ENCODE data around the gene ALG14. TPM values are rescaled to one million over a fixed set of nuclear protein-coding genes. Genes with fewer than 3 reads are reported as not detected.

Gene ALG14
- total RNA-seq, 1 donor from 2014 or later: 5.0 TPM

- no peak overlapping the region for H3K27ac Mint-ChIP-seq
- peaks cover 11% of the 10 kb centered on the region for H3K4me1 Mint-ChIP-seq (ENCODE audit: unreplicated experiment)
- no peak for TF ChIP-seq CTCF (conservative IDR thresholded peaks at IDR 0.05)
- H3K27me3 Mint-ChIP-seq: no peaks in the 10 kb centered on the region
- no peak overlapping the region for H3K4me3 Mint-ChIP-seq
- peaks cover 3% of the 10 kb centered on the region for H3K9me3 Mint-ChIP-seq
- no peak for DNase-seq (ENCODE audit: extremely low spot score, unreplicated experiment)
- H3K36me3 Mint-ChIP-seq: no peaks in the 10 kb centered on the region
Observed at GRCh38 chr1:95085376-95085775, 12.6 kb upstream of the ALG14 start.

- TF ChIP-seq CTCF (conservative IDR thresholded peaks at IDR 0.05): peak; percentile 77
- DNase-seq (ENCODE audit: extremely low spot score, unreplicated experiment): no peak
- no peak overlapping the region for H3K4me3 Mint-ChIP-seq
Observed at GRCh38 chr1:95084317-95085176, 11.8 kb upstream of the ALG14 start.

GRCh38 chr1:95080879-95081278 is 8.1 kb upstream of the ALG14 start:
- DNase-seq (ENCODE audit: extremely low spot score, unreplicated experiment): no peak
- no peaks in the 10 kb centered on the region for H3K36me3 Mint-ChIP-seq
- no peak for TF ChIP-seq CTCF (conservative IDR thresholded peaks at IDR 0.05)
- H3K27ac Mint-ChIP-seq: no peak overlapping the region
- H3K9me3 Mint-ChIP-seq: no peaks in the 10 kb centered on the region
- H3K4me3 Mint-ChIP-seq: no peak overlapping the region
- H3K27me3 Mint-ChIP-seq: no peaks in the 10 kb centered on the region
- no peaks in the 10 kb centered on the region for H3K4me1 Mint-ChIP-seq (ENCODE audit: unreplicated experiment)

More at GRCh38 chr1:95084317-95085176, 11.8 kb upstream of the ALG14 start:
- H3K4me1 Mint-ChIP-seq (ENCODE audit: unreplicated experiment): peaks cover 11% of the 10 kb centered on the region
- no peak overlapping the region for H3K27ac Mint-ChIP-seq
- no peaks in the 10 kb centered on the region for H3K36me3 Mint-ChIP-seq
- no peaks in the 10 kb centered on the region for H3K27me3 Mint-ChIP-seq
- H3K9me3 Mint-ChIP-seq: peaks cover 3% of the 10 kb centered on the region

- no peaks in the 10 kb centered on the region for H3K36me3 Mint-ChIP-seq
- no peak overlapping the region for H3K4me3 Mint-ChIP-seq
- no peak for DNase-seq (ENCODE audit: extremely low spot score, unreplicated experiment)
- no peaks in the 10 kb centered on the region for H3K4me1 Mint-ChIP-seq (ENCODE audit: unreplicated experiment)
- no peak overlapping the region for H3K27ac Mint-ChIP-seq
- TF ChIP-seq CTCF (conservative IDR thresholded peaks at IDR 0.05): no peak
- H3K27me3 Mint-ChIP-seq: no peaks in the 10 kb centered on the region
- H3K9me3 Mint-ChIP-seq: no peaks in the 10 kb centered on the region
Observed at GRCh38 chr1:95080446-95080845, 7.7 kb upstream of the ALG14 start.

GRCh38 chr1:95076034-95076433 is 3.3 kb upstream of the ALG14 start:
- Mint-ChIP-seq H3K27me3 (no peaks in the 10 kb centered on the region), H3K9me3 (no peaks in the 10 kb centered on the region), H3K36me3 (no peaks in the 10 kb centered on the region), H3K4me1 (ENCODE audit: unreplicated experiment) (peaks cover 8% of the 10 kb centered on the region), H3K4me3 (no peak overlapping the region), H3K27ac (no peak overlapping the region)
- no peak for TF ChIP-seq CTCF (conservative IDR thresholded peaks at IDR 0.05)
- no peak for DNase-seq (ENCODE audit: extremely low spot score, unreplicated experiment)
